DOHH2 (cell line): ENCODE data around the gene CBR3.

Experiments
- EZH2phosphoT487 ChIP-seq: fragments of 200-600 bp; sonication (generic); IDR thresholded peaks from 2 replicates; pipeline ENCODE4 v1.6.1; 2017; ENCODE audit warnings: borderline replicate concordance, mild to moderate bottlenecking, antibody characterized with exemption, low read length, moderate library complexity, mixed read lengths
- TF ChIP-seq, protein P1 (sequence below): fragments of 200-600 bp; sonication (generic); IDR thresholded peaks from one replicate; pipeline ENCODE4 v1.5.1; 2014; ENCODE audit warnings: antibody characterized with exemption, mild to moderate bottlenecking, low read depth, low read length; ENCODE audit not compliant: poor library complexity, severe bottlenecking

GRCh38 chr21:36122977-36123376 is 11.9 kb upstream of the CBR3 start:
- TF ChIP-seq, protein P1, sequence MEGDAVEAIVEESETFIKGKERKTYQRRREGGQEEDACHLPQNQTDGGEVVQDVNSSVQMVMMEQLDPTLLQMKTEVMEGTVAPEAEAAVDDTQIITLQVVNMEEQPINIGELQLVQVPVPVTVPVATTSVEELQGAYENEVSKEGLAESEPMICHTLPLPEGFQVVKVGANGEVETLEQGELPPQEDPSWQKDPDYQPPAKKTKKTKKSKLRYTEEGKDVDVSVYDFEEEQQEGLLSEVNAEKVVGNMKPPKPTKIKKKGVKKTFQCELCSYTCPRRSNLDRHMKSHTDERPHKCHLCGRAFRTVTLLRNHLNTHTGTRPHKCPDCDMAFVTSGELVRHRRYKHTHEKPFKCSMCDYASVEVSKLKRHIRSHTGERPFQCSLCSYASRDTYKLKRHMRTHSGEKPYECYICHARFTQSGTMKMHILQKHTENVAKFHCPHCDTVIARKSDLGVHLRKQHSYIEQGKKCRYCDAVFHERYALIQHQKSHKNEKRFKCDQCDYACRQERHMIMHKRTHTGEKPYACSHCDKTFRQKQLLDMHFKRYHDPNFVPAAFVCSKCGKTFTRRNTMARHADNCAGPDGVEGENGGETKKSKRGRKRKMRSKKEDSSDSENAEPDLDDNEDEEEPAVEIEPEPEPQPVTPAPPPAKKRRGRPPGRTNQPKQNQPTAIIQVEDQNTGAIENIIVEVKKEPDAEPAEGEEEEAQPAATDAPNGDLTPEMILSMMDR, result peak; percentile 6
- no peak for TF ChIP-seq EZH2phosphoT487
